BE2C (cell line): Measurements from ENCODE around the gene EFNA5.
A peak's percentile ranks its signal among the peaks of the same experiment; 100 is the strongest.

Experiments used
- DNase-seq: peaks from one replicate; pipeline ENCODE4 v3.0.0-alpha.2; 2020
- H3K27me3 ChIP-seq: fragments of 250-450 bp; sonication (Bioruptor Pico); 2 replicates; pipeline ENCODE4 v1.5.1; 2020; ENCODE audit warnings: mild to moderate bottlenecking
- H3K36me3 ChIP-seq: fragments of 250-450 bp; sonication (Bioruptor Pico); 2 replicates; pipeline ENCODE4 v1.5.1; 2020; ENCODE audit warnings: mild to moderate bottlenecking
- H3K4me1 ChIP-seq: fragments of 250-450 bp; sonication (Bioruptor Pico); 2 replicates; pipeline ENCODE4 v1.5.1; 2020
- H3K4me3 ChIP-seq: 2 replicates; pipeline ENCODE4 v1.5.1; 2011; ENCODE audit warnings: low read depth, low read length
- H3K9me3 ChIP-seq: fragments of 250-450 bp; sonication (Bioruptor Pico); 2 replicates; pipeline ENCODE4 v1.5.1; 2020
- TF ChIP-seq, protein P1 (sequence below): IDR thresholded peaks from 2 replicates; pipeline ENCODE4 v1.5.1; 2012; ENCODE audit warnings: mild to moderate bottlenecking, low read depth, low read length

Gene EFNA5

DNA sequence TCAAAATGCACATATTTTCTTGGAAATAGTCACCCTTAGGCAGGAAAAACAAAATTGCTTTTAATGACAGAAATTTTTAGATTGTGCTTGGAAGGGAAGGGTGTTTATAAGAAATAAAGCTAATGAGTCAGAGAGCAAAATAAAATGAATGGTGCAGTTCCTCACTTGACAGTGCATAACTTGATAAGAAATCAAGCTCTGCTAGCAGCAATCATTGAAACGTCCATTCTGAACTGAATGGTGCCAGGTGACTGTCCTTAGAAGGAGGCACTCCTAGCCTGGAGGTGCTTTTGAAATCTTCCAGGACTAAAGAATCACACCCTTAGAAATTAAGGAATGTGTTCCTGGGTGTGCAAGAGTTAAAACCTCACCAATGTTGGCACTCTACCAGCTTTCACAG is 202.5 kb downstream of the EFNA5 start:
- H3K4me1 ChIP-seq = peaks cover 40% of the 10 kb centered on the region
- H3K4me3 ChIP-seq = no peak overlapping the region

DNA sequence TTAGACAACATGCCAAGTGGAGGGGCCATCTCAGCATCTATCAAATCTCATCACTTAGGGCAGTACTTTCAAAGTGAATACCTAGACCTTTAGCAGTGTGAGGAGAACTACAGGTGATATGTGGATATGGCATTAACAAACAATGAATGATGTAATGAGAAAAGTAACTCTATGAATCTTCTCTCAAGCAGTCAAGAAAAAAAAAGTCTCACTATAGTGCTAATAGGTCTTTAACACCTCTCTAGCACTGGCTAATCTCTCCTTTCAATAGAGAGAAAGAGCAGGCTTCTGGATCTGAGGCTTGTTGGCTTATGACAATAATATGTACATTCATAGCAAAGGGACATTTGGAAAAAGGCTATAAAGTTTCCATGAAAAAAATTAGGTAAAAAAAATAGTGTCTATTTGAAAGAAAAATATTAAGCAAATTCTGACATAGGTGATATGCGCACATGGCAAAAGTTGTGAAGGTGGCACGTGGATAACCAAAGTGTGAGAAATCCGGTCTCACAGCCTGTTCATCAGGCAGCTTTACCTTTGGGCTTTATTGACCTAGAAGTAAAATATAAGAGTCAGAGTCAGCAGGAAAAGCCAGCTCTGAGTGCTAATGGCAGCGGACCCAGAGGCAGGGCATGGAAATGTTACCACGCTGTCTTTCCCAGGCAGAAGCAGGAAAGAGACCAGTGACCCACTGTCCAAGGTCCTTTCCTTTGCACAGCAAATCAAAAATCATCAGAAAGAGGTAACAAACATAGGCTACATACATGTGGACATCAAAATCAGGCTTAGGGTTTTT is 203.4 kb downstream of the EFNA5 start:
- Histone ChIP-seq H3K27me3 (no peaks in the 10 kb centered on the region), H3K4me3 (no peak overlapping the region), H3K9me3 (no peaks in the 10 kb centered on the region), H3K4me1 (peaks cover 33% of the 10 kb centered on the region), H3K36me3 (no peaks in the 10 kb centered on the region)
- DNase-seq = no peak
- TF ChIP-seq, protein P1, sequence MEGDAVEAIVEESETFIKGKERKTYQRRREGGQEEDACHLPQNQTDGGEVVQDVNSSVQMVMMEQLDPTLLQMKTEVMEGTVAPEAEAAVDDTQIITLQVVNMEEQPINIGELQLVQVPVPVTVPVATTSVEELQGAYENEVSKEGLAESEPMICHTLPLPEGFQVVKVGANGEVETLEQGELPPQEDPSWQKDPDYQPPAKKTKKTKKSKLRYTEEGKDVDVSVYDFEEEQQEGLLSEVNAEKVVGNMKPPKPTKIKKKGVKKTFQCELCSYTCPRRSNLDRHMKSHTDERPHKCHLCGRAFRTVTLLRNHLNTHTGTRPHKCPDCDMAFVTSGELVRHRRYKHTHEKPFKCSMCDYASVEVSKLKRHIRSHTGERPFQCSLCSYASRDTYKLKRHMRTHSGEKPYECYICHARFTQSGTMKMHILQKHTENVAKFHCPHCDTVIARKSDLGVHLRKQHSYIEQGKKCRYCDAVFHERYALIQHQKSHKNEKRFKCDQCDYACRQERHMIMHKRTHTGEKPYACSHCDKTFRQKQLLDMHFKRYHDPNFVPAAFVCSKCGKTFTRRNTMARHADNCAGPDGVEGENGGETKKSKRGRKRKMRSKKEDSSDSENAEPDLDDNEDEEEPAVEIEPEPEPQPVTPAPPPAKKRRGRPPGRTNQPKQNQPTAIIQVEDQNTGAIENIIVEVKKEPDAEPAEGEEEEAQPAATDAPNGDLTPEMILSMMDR = no peak

More for the DNA sequence above, 202.5 kb downstream of the EFNA5 start:
- no peak for DNase-seq
- TF ChIP-seq, protein P1 = no peak
- Histone ChIP-seq H3K9me3 (no peaks in the 10 kb centered on the region), H3K27me3 (no peaks in the 10 kb centered on the region), H3K36me3 (no peaks in the 10 kb centered on the region)

DNA sequence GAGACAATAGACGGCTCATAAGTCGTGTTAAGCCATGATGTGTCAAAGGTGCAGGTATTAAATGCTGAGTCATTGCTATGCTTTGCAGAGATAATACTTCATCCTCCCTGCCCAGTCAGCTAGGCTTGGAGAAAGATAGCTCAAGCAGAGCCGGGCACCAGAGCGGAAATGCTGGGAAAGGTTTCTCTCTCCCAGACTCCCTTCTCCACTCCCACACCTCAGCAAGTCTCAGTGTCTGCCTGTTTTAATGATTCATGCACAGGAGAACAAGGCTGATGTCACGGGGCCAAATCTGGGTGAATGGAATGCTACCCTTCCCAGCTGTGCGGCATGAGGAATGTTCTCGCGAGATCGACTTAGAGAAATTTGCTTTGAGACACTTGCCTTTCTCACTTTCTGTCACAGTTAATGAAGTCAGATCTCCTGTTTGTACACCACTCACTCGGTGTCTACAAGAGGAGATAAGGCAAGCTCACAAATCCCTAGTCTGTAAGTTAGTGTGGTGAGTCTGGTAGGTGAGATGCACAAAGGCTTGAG is 204.4 kb downstream of the EFNA5 start:
- Histone ChIP-seq H3K4me3 (no peak overlapping the region), H3K4me1 (peaks cover 31% of the 10 kb centered on the region), H3K27me3 (no peaks in the 10 kb centered on the region), H3K36me3 (no peaks in the 10 kb centered on the region), H3K9me3 (no peaks in the 10 kb centered on the region)
- peak; percentile 38 for DNase-seq
- TF ChIP-seq, protein P1 = no peak

- no peak for DNase-seq
- peaks cover 24% of the 10 kb centered on the region for H3K4me1 ChIP-seq
- H3K9me3 ChIP-seq = no peaks in the 10 kb centered on the region
- H3K36me3 ChIP-seq = no peaks in the 10 kb centered on the region
- H3K4me3 ChIP-seq = no peak overlapping the region
- TF ChIP-seq, protein P1 = no peak
- no peaks in the 10 kb centered on the region for H3K27me3 ChIP-seq
These were observed 205.9 kb downstream of the EFNA5 start for GRCh38 chr5:107464876-107465275.

GRCh38 chr5:107464416-107464815 is 206.3 kb downstream of the EFNA5 start:
- no peak for DNase-seq
- H3K4me3 ChIP-seq = no peak overlapping the region
- peaks cover 22% of the 10 kb centered on the region for H3K4me1 ChIP-seq
- TF ChIP-seq, protein P1 = no peak
- no peaks in the 10 kb centered on the region for H3K9me3 ChIP-seq
- H3K27me3 ChIP-seq = no peaks in the 10 kb centered on the region
- H3K36me3 ChIP-seq = no peaks in the 10 kb centered on the region

- TF ChIP-seq, protein P1 = no peak
- peaks cover 22% of the 10 kb centered on the region for H3K4me1 ChIP-seq
- H3K4me3 ChIP-seq = no peak overlapping the region
These were observed 207.0 kb downstream of the EFNA5 start for GRCh38 chr5:107463731-107464130.

More at GRCh38 chr5:107463731-107464130, 207.0 kb downstream of the EFNA5 start:
- no peaks in the 10 kb centered on the region for H3K27me3 ChIP-seq
- DNase-seq = no peak
- H3K9me3 ChIP-seq = no peaks in the 10 kb centered on the region
- no peaks in the 10 kb centered on the region for H3K36me3 ChIP-seq
